HPDE6-E6E7 (cell line): ENCODE data around the gene CFAP69.
"Not testable (repeated sequence)": the region's sequence is repeated elsewhere in the genome, so short reads cannot be mapped to it uniquely, and the experiment has no call there.

ENCODE experiments used
- DNase-seq: peaks from one replicate; pipeline ENCODE4 v3.0.0; 2011; ENCODE audit warnings: missing footprints; ENCODE audit errors: extremely low spot score

The CFAP69 gene

DNA sequence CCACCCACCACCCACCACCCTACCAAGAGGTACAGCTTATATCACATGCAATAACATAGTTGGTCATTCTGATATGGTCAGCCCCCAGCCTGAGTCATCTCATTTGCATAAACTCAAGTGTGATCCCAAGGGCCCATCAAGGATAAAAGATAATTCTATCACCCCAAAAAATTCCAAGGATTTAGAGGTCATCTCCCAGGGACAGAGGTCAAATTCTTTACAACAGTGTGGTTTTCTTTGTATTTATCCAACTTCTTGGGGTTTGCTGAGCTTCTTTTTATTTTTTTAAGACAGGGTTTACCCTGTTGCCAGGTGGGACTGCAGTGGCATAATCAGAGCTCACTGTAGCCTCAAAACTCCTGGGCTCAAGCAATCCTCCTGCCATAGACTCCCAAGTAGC lies 92.1 kb downstream of the CFAP69 start:
- DNase-seq, result no peak

DNA sequence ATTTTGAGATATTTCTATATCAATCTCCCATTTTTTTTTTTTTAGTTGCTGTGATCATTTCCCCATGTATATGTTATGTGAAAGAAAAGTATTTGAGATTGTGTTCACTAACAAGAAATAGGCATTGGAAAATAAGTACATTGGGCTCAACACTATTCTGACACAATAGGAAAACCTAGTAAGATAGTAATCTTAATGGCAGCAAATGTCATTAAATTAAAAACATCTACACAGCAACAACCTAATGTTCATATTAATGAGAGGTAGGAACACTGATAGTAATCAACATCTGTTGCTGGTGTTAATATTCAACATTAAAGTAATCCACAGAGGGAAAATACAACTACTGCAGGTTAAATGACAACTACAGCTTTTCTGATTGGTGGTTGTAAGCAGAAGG lies 100.0 kb downstream of the CFAP69 start:
- DNase-seq, result no peak

DNA sequence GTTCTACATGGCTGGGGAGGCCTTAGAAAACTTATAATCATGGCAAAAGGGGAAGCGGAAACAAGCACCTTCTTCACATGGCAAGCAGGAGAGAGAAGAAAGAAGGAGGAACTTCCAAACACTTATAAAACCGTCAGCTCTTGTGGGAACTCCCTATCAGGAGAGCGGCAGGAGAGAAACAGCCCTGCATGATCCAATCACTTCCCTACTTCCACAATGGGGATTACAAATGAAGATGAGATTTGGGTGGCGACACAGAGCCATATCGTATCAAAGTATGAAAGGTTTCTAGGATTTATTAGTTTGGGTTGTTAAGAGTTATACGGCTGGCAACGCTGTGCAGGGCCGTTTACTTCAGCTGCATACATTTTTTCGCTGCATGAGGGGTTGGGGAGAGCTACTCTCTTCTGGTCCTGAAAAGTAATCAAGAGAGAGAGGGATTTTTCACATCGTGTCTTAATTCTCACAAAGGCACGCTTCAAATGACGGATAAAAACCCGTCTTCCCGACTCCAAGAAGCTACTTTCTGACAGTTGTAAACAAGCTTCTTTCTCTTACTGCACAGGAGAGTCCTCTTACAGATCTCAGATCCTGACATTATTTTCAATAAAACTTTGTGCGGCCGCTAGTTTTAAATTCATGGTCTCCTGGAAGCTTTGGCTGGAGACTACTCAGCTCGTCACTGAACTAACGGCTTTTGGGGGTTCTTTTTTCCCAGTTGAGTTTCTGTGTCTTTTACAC lies 100.8 kb downstream of the CFAP69 start:
- DNase-seq, result no peak

DNA sequence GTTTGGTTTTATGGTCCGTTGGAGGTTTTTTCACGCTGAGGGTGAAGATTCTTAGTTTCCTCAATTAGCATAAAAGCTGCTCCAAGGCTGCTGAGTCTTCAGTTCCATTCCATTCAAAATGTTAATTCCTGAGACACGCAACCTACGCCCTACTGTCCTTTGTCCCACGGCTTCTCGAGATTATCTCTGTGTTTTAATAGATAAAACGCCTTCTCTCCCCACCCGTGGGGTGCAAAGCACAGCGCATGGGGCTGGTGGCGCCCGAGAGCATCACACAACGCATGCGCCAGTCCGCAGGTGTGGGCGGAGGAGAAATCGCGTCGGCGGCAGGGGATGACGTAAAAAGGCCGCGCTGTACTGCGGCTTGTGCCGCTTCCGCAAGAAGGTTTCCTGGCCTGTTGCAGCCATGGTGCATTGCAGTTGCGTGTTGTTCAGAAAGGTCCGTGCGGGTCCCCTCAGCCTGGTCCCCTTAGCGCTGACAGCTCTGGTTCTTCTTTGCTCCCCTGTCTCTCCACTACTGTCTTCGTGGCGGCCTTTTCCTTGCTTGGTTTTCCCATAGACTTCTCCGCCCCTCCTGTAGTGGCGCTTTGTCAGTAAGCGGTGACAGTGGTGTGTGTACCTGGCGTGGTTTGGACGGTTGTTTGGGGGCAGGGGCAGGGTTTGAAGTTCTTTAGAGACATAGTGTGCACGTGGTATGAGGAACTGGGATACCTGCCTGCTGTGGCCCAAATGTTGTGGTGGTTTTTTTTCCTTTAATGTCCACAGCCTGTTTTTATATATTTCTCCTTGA lies 101.6 kb downstream of the CFAP69 start, which contains the start of gene GTPBP10:
GTPBP10 (plus strand) TSS at position 381 of the 790 bp plus-strand sequence; CDS start at position 407, 26 bp downstream.
- peak; percentile 94 for DNase-seq

DNA sequence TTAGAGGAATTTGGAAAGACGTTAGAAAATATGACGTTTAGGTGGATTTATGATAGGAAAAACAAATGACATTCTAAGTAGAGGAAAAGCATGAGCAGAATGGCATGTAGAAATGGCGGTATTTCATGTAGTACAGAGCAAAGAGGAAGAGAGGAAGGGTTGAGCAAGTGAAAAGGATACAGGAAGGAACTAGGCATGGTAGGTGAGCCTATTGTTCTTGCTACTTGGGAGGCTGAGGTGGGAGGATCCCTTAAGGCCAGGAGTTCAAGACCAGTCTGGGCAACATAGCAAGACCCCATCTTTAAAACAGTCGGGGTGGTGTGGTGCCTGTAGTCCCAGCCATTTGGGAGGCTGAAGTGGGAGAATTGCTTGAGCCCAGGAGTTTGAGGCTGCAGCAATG lies 102.8 kb downstream of the CFAP69 start:
- no peak for DNase-seq

DNA sequence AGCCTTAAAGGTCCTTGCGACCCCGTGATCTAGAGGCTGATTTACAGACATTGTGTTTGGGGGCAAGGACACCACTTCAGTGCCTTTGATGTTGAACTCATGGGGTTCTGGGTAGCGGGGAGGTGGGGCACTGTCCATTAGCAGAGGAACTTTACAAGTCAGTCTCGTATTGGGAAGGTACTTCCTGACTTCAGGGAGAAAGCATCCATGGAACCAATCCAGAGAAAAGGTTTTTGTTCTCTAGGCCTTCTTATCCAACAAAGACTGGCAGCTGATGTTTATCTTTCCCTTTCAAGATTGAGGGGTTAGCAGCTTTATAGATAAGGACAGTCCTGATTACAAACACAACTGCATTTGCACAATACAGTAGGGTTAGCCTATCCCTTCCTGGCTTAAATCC lies 104.3 kb downstream of the CFAP69 start:
- DNase-seq, result no peak

DNA sequence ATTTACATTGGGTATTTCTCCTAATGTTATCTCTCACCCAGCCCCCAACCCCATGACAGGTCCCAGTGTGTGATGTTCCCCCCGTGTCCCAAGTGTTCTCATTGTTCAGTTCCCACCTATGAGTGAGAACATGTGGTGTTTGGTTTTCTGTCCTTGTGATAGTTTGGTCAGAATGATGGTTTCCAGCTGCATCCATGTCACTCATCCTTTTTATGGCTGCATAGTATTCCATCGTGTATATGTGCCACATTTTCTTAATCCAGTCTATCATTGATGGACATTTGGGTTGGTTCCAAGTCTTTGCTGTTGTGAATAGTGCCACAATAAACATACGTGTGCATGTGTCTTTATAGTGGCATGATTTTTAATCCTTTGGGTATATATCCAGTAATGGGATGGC lies 105.1 kb downstream of the CFAP69 start:
- DNase-seq, result not testable (repeated sequence)

DNA sequence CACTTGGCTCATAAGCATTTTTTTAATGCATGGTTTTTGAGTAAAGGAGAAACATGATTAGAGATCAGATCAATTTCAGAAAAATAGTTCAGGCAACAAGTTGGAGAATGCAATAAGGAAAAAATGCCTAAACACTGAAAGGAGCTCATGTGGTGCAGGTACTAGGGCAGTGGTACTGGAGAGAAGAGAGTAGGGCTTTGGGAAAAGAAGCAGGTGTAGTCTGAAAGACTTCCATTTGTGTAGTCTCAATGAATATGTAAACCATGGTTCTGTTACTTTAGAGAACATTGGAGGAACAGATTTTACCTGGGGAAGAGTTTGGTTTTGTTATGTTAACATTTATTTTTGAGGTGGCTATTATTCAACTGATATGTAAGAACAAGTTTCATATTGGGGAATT lies 107.0 kb downstream of the CFAP69 start:
- no peak for DNase-seq
